ENCODE measurements around the gene KIRREL2. TPM values are rescaled to one million over a fixed set of nuclear protein-coding genes. Genes with fewer than 3 reads are reported as not detected.

KIRREL2 gene
- total and polyA plus RNA-seq, 2 of the 8 experiments (the other 6 are each of a cell fraction or from before 2014, with no cell fraction given): 2.4 to 4.6 TPM

DNA sequence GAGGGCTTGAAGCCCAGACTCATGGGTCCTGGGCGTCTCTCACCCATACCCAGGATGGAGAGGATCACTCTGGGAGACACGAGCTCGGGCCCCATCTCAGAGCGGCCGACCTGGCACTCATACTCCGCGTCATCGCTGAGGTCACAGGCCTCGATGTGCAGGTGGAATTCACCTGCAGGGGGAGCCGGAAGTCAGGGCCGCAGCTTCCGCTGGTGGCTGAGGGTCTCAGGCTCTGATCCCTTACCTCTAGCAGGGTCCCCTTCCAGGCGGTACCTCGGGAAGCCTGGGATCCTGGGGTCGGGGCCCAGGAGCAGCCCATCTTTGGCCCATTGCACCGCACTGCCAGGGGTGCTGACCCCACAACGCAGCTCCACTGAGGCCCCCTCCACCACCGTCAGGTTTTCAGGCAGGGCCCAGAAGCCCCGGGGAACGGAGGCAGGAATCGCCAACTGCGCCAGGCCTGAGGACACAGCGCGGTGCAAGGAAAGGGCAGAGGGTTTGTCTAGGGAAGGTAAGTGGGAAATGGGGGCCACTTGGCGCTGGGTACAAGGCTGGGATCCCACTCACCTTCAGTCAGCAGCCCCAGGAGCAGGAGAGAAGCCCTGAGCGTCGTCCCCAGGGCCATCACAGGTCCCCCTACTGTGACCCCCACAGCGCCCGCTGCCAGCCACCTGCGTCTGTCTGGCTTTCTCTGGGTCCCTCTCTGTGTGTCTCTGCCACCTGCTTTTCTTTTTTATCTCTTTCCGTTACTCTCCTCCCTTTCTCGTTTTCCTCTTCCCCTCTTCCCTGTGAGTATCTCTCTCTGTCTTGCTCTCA, 5.3 kb upstream of the KIRREL2 start (continued):
- TF ChIP-seq RNF2 (IDR thresholded peaks at IDR 0.05; ENCODE audit: borderline replicate concordance, low read depth, low read length, missing control alignments, poor library complexity, severe bottlenecking): no peak
- TF ChIP-seq SAP30 (IDR thresholded peaks at IDR 0.05; ENCODE audit: insufficient read depth, insufficient replicate concordance, low read length): no peak
- TF ChIP-seq, protein P1, sequence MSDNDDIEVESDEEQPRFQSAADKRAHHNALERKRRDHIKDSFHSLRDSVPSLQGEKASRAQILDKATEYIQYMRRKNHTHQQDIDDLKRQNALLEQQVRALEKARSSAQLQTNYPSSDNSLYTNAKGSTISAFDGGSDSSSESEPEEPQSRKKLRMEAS (IDR thresholded peaks at IDR 0.05): peak; percentile 44; the same call in 1 of the 2 replicates
- no peak for TF ChIP-seq ZNF274 (IDR thresholded peaks at IDR 0.05; ENCODE audit: borderline replicate concordance, extremely low read depth, low read length)
- no peak for TF ChIP-seq POLR2AphosphoS5 (IDR thresholded peaks at IDR 0.05; ENCODE audit: low read depth, low read length)
- no peak for TF ChIP-seq CHD1 (IDR thresholded peaks at IDR 0.05; ENCODE audit: low read depth, low read length)
- TF ChIP-seq CBX5 (IDR thresholded peaks at IDR 0.05; ENCODE audit: low read depth, low read length): no peak
- no peak for TF ChIP-seq SUZ12 (IDR thresholded peaks at IDR 0.05; ENCODE audit: low read length)
- TF ChIP-seq HDAC2 (IDR thresholded peaks at IDR 0.05; ENCODE audit: borderline replicate concordance in 1 of 2, low read depth in 2 of 2, low read length in 2 of 2): 0 out of 4 replicates have a peak, but pooled peaks of 1 of the 2 experiments have one; percentile 5
- TF ChIP-seq, protein P2, sequence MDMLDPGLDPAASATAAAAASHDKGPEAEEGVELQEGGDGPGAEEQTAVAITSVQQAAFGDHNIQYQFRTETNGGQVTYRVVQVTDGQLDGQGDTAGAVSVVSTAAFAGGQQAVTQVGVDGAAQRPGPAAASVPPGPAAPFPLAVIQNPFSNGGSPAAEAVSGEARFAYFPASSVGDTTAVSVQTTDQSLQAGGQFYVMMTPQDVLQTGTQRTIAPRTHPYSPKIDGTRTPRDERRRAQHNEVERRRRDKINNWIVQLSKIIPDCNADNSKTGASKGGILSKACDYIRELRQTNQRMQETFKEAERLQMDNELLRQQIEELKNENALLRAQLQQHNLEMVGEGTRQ (IDR thresholded peaks at IDR 0.05; ENCODE audit: low read length): no peak
- TF ChIP-seq SP4 (IDR thresholded peaks at IDR 0.05; ENCODE audit: low read length): no peak
- TF ChIP-seq, protein P3, sequence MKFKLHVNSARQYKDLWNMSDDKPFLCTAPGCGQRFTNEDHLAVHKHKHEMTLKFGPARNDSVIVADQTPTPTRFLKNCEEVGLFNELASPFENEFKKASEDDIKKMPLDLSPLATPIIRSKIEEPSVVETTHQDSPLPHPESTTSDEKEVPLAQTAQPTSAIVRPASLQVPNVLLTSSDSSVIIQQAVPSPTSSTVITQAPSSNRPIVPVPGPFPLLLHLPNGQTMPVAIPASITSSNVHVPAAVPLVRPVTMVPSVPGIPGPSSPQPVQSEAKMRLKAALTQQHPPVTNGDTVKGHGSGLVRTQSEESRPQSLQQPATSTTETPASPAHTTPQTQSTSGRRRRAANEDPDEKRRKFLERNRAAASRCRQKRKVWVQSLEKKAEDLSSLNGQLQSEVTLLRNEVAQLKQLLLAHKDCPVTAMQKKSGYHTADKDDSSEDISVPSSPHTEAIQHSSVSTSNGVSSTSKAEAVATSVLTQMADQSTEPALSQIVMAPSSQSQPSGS (IDR thresholded peaks at IDR 0.05; ENCODE audit: low read length): no peak
- TF ChIP-seq RXRA (IDR thresholded peaks at IDR 0.05; ENCODE audit: insufficient read depth, low read depth, low read length): no peak
- TF ChIP-seq, protein P4, sequence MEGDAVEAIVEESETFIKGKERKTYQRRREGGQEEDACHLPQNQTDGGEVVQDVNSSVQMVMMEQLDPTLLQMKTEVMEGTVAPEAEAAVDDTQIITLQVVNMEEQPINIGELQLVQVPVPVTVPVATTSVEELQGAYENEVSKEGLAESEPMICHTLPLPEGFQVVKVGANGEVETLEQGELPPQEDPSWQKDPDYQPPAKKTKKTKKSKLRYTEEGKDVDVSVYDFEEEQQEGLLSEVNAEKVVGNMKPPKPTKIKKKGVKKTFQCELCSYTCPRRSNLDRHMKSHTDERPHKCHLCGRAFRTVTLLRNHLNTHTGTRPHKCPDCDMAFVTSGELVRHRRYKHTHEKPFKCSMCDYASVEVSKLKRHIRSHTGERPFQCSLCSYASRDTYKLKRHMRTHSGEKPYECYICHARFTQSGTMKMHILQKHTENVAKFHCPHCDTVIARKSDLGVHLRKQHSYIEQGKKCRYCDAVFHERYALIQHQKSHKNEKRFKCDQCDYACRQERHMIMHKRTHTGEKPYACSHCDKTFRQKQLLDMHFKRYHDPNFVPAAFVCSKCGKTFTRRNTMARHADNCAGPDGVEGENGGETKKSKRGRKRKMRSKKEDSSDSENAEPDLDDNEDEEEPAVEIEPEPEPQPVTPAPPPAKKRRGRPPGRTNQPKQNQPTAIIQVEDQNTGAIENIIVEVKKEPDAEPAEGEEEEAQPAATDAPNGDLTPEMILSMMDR (IDR thresholded peaks at IDR 0.05; ENCODE audit: control extremely low read depth in 1 of 3, insufficient read depth in 1 of 3, low read depth in 1 of 3, low read length in 3 of 3): peak; percentile 66 to 89 (median 88)
- no peak for TF ChIP-seq SIRT6 (IDR thresholded peaks at IDR 0.05; ENCODE audit: low read length)
- no peak for TF ChIP-seq SP2 (IDR thresholded peaks at IDR 0.05; ENCODE audit: low read length)
- TF ChIP-seq KDM5A (IDR thresholded peaks at IDR 0.05; ENCODE audit: low read length): no peak

Measured in H1 (cell line).